ENCODE results near the gene FER1L5.

GRCh38 chr2:96753661-96754282, 111.2 kb downstream of the FER1L5 start:
- TF ChIP-seq GATA3 (IDR thresholded peaks at IDR 0.05; ENCODE audit: low read depth, low read length) (no peak), GATA2 (IDR thresholded peaks at IDR 0.05; ENCODE audit: low read depth, low read length) (no peak)
